ENCODE data around the gene SLC26A5.
"Not testable (repeated sequence)": the region's sequence is repeated elsewhere in the genome, so short reads cannot be mapped to it uniquely, and the experiment has no call there.

The SLC26A5 gene

DNA sequence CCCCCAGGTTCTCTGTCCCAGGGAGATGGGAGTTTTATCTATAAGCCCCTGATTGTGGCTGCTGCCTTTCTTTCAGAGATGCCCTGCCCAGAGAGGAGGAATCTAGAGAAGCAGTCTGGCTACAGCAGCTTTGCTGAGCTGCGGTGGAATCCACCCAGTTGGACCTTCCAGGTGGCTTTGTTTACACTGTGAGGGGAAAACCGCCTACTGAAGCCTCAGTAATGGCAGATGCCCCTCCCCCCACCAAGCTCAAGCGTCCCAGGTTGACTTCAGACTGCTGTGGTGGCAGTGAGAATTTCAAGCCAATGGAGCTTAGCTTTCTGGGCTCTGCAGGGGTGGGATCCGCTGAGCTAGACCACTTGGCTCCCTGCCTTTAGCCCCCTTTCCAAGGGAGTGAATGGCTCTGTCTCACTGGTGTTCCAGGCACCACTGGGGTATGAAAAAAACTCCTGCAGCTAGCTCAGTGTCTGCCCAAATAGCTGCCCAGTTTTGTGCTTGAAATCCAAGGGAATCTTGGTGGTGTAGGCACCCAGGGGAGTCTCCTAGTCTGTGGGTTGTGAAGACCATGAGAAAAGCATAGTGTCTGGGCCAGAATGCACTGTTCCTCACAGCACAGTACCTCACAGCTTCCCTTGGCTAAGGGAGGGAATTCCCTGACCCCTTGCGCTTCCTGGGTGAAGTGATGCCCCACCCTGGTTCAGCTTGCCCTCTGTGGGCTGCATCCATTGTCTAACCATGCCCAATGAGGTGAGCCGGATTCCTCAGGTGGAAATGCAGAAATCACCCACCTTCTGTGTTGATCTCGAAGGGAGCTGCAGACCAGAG is 40.0 kb downstream of the SLC26A5 start:
- DNase-seq (ENCODE audit: low read depth), result not testable (repeated sequence)

GRCh38 chr7:103399687-103400086 is 46.3 kb downstream of the SLC26A5 start:
- DNase-seq (ENCODE audit: low read depth), result not testable (repeated sequence)

GRCh38 chr7:103398483-103399127 is 47.4 kb downstream of the SLC26A5 start:
- DNase-seq (ENCODE audit: low read depth), result no peak

DNA sequence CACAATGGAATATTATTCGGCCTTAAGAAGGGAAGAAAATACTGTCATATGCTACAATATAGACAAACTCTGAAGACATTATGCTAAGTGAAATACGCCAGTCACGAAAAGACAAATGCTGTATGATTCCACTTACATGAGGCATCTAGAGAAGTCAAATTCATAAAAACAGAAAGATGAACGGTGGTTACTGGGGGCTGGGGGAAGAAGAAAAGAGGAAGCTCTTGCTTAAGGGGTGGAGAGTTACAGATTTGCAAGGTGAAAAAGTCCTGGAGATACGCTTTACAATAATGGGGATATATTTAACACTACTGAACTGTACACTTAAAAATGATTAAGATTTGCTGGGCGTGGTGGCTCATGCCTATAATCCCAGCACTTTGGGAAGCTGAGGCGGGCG is 49.5 kb downstream of the SLC26A5 start:
- DNase-seq (ENCODE audit: low read depth), result no peak

DNA sequence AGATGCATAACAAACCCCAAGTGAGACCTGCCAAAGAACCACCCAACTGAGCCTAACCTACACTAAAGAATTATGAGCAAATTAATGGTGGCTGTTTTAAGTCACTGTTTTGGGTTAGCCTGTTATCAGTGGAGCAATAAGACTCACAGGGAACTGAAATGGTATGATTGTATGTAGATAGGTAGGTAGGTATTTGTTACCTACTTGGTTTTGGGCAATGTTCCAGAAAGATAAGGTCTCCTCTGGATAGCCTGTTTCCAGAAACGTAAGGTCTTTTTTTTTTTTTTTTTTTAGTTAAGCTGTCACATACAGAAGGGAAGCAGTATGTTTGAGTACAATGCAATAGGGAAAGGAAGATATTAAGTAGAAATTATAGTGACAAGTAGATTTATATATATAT is 50.9 kb downstream of the SLC26A5 start:
- DNase-seq (ENCODE audit: low read depth), result no peak

DNA sequence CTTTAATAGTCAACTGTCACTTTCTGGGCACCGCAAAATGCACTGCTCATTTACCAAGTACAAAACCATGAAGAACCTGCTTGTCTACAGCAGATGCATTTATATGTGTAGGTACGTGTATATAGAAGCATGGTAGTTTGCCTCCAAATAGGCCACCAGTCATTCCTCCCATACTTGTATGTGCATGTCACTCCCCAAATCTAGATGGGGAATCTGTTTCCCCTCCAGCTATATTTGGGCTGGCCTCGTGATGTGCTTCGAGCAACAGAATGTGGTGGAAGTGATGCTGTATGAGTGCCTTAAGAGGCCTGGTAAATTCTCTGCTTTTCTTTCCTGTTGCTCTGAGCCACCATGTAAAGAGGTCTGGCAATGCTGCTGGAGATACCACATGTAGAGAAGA is 51.4 kb downstream of the SLC26A5 start:
- no peak for DNase-seq (ENCODE audit: low read depth)

- no peak for DNase-seq (ENCODE audit: low read depth)
Measured at GRCh38 chr7:103391976-103392375, 54.0 kb downstream of the SLC26A5 start.

GRCh38 chr7:103391150-103391549 is 54.9 kb downstream of the SLC26A5 start:
- DNase-seq (ENCODE audit: low read depth), result no peak

DNA sequence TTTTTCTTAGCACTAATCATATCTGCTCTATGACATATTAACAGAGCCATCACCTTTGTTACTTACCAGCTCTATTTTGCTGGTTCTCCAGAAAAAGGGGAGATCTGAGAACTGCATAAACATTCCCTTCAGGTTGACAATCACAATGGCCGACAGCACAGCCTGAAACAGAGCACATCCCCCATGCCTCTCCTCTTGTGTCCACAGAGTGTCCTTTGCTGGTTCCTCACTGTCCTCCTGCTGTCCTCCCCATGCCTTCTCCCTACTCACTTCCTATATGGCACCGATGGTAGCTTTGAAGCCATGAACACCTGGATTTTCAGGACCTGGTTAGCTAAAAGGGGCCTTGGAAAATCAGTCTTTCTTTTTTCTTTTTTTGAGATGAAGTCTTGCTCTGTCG is 56.7 kb downstream of the SLC26A5 start:
- no peak for DNase-seq (ENCODE audit: low read depth)

- DNase-seq (ENCODE audit: low read depth), result no peak
Measured at GRCh38 chr7:103388469-103389140, 57.4 kb downstream of the SLC26A5 start.

DNA sequence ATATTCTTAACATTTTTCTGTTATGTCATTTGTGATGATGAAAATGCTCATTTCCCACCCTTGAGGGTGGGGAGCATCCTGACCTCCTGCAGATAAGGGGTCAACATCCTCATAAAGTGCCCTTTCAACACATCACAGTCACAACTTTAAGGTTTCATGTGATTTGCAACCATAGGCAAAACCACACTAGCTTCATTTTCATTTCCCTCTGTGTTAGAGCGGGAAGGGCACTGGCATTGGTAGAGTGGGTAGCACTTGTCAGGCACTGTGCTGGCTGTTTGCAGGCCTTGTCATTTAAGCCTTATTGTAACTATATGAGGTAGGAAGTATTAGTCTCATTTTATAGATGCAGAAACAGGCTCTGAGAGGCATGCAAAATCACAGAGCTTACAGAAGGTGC is 58.8 kb downstream of the SLC26A5 start:
- DNase-seq (ENCODE audit: low read depth), result no peak

DNA sequence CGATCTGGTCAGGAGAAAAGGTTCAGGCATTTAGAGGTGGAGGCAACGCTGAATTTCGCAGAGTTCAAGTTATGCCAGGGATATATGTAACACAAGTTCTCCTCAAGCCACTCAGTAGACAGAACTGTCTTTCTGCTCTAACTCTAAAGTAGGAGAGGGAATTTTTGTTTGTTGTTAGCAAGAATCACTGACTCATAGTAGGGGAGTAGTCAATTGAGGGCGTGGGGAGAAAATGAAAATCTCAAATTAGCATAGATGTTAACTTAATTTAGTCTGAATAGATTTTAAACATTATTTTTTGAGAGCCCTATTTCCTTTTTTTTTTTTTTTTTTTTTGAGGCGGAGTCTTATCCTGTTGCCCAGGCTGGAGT is 64.0 kb downstream of the SLC26A5 start:
- no peak for DNase-seq (ENCODE audit: low read depth)

- DNase-seq (ENCODE audit: low read depth), result no peak
Measured at GRCh38 chr7:103381280-103382031, 64.6 kb downstream of the SLC26A5 start.

GRCh38 chr7:103380395-103381191 is 65.4 kb downstream of the SLC26A5 start:
- DNase-seq (ENCODE audit: low read depth), result no peak

DNA sequence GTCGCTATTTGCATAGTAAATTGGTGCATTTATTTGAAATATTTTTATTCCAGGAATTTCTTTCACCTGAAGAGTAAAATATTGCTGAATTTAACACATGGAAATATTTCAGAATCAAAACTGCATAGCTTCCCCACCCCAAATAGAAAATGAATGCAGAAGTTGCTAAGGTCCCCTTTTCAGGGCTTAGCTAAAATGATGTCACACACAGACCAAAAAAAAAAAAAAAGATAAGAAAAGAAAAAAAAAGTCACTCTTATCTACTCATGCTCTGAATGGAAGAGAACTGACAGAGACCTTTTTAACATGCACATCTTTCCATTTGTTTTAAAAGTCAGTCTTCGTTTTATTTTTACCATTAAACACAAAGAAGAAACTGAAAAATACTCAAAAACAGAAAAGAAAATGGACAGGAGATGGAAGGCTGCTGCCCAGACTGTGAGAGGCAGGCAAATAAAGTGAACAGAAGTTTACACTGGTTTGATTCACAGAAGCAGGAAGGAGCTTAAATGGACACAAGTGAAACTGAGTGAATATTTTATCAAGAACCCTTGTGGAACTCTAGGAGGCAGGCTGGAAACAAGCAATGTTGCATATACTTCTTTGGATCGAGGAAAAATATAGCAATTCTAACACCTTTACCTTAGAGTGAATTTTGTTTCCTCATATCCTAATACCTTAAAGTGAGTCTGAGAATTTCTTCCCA is 66.6 kb downstream of the SLC26A5 start:
- DNase-seq (ENCODE audit: low read depth), result no peak

DNA sequence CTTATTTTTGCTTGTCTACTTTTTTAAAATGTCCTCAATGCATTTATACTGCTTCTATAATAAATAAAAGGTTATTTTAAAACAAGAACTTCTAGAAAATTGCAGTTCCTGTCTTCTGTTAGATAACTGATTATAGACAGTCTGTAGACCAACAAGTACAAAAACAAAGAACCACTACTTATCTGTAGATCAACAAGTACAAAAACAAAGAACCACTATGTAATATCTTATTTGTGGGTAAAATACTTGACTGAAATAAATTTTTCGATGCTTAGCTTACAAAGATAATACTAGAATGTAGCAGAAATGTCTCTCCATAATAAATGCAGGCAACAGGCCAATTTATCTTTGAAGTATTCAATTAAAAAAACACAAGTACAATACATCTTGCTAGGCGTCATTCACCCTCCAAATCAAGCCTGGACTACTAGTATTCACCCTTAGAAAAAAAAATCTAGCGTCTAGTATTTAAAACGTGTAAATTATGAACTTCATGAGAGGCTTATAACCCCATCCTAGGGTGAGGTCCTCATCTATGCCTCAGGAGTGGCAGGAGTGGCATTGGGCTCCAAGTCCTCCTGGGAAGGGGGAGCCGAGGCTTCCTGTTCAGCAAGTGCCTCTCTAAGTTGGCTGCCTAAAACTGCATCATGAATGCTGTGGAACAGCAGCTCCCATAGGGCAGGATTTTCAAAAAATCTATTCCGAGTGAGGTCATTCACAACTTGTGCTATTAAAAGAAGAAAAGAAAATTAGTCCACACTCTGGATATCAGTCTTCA is 72.0 kb downstream of the SLC26A5 start:
- DNase-seq (ENCODE audit: low read depth), result no peak

DNA sequence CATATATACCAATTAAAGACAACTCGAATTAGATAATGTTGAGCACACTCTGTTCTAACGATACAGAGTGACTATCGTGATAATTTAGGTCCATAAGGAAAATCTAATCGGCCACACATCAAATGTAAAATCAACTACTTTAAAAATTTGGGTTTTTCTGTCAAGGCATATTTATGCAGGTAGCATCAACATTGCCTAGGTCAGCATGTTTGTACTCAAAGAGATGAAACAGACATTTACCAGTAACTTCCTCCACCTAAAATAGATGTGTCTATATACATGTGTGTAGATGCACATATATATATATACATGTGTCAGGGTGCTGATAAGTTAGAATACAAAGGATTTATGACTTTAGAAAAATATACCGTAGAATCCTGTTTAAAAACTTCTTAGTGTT is 76.6 kb downstream of the SLC26A5 start:
- DNase-seq (ENCODE audit: low read depth), result no peak

DNA sequence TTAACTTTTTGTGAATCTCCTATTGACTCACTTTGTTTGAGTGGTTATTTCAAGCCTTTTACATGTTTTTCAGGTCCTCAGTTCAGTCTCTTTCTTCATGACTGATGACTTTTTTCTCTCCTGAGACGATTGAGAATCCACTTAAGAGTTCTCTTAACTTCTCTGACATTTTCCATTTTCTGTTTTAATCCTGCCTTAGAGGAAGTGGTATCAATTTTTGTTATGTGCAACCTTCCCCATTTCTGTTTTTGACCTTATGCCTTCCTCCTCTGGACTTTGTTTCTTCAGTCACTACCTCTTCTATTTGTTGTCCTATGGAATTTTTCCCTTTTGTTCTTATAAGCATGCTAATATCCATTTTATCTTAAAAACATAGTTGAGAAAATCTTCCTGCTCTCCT is 96.2 kb downstream of the SLC26A5 start:
- no peak for DNase-seq (ENCODE audit: low read depth)

DNA sequence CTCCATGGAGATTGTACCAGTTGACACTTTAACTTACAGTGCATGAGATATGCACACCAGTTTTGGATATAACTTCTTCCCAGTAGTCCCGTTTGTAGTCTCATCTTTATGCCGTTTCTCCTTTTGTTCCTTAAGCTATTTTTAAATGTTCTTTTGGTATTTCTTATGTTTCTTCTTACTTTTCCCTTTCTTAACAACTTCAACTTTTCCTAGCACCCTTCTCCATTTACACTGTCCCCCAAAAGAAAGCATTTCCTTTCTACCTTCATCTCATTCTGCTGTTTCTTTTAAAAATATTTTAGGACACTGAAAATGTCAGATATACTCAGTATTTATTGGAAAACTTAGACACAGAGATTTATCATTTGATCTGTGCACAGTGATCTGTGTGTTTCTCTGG is 97.0 kb downstream of the SLC26A5 start:
- no peak for DNase-seq (ENCODE audit: low read depth)

- DNase-seq (ENCODE audit: low read depth), result no peak
Measured at GRCh38 chr7:103348452-103348851, 97.6 kb downstream of the SLC26A5 start.

All from T follicular helper cell (primary cell).